Measurements from ENCODE around the gene NCAN.

NCAN gene

DNA sequence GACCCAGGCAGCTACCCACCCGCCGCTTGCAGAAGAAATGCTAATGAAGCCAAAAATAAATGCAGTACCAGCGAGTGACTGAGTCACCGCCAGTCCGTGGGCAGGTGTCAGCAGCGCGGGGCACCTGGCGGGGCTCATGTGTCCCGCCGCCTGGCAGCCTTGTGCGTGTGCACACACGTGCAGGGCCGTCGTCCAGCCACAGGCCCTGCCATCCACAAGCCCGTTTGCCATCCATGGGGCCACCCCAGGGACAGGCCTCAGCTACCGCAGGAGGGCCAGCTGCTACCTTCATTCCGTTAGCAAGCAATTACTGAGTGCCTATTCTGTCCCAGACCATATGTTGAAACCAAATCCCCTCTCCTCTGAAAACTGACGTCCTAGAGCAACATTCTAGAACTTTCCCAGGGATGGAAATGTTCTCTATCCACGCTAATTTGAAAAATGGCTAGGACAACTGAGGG is 20.5 kb downstream of the NCAN start:
- TF ChIP-seq, protein P1, sequence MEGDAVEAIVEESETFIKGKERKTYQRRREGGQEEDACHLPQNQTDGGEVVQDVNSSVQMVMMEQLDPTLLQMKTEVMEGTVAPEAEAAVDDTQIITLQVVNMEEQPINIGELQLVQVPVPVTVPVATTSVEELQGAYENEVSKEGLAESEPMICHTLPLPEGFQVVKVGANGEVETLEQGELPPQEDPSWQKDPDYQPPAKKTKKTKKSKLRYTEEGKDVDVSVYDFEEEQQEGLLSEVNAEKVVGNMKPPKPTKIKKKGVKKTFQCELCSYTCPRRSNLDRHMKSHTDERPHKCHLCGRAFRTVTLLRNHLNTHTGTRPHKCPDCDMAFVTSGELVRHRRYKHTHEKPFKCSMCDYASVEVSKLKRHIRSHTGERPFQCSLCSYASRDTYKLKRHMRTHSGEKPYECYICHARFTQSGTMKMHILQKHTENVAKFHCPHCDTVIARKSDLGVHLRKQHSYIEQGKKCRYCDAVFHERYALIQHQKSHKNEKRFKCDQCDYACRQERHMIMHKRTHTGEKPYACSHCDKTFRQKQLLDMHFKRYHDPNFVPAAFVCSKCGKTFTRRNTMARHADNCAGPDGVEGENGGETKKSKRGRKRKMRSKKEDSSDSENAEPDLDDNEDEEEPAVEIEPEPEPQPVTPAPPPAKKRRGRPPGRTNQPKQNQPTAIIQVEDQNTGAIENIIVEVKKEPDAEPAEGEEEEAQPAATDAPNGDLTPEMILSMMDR (IDR thresholded peaks at IDR 0.05; ENCODE audit: insufficient read depth, low read depth, low read length, missing control alignments), result no peak
- H3K4me3 ChIP-seq (ENCODE audit: low read length), result no peak overlapping the region
- DNase-seq (ENCODE audit: low read depth), result no peak

DNA sequence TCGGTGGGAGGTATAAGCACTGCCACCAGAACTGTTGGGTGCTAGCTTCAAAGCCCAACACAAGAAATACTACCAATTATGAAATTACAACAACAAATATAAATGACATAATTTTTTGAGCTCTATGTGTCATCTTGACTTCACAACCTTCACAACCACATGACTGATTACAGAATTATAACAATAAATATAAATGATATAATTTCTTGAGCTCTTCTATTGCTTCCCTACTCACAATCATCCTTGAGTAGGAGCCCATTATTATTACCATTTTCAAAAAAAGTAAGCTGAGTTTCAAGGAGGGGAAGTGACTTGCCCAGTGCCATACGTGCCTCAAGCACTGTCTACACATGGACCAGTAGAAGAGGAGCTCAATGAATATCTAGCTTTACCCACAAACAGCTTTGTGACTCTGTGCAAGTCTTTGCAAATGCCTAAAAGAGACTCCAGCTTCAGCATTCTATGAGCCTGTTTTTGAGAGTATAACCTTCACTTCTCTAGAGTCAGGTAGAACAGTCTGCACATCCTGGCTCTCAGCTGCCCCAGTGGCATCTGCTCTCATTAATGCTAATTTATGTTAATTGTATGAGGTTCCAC is 22.6 kb downstream of the NCAN start:
- H3K4me3 ChIP-seq (ENCODE audit: low read length), result no peak overlapping the region
- DNase-seq (ENCODE audit: low read depth), result no peak
- TF ChIP-seq, protein P1 (IDR thresholded peaks at IDR 0.05; ENCODE audit: insufficient read depth, low read depth, low read length, missing control alignments), result no peak

- H3K4me3 ChIP-seq (ENCODE audit: low read length), result no peak overlapping the region
- TF ChIP-seq, protein P1 (IDR thresholded peaks at IDR 0.05; ENCODE audit: insufficient read depth, low read depth, low read length, missing control alignments), result no peak
- no peak for DNase-seq (ENCODE audit: low read depth)
Observed at GRCh38 chr19:19236173-19236572, 24.4 kb downstream of the NCAN start.

- TF ChIP-seq, protein P1 (IDR thresholded peaks at IDR 0.05; ENCODE audit: insufficient read depth, low read depth, low read length, missing control alignments), result no peak
- H3K4me3 ChIP-seq (ENCODE audit: low read length), result no peak overlapping the region
- no peak for DNase-seq (ENCODE audit: low read depth)
Observed at GRCh38 chr19:19238126-19238894, 26.6 kb downstream of the NCAN start.

GRCh38 chr19:19239675-19240074 is 27.9 kb downstream of the NCAN start:
- H3K4me3 ChIP-seq (ENCODE audit: low read length), result no peak overlapping the region
- no peak for DNase-seq (ENCODE audit: low read depth)
- TF ChIP-seq, protein P1 (IDR thresholded peaks at IDR 0.05; ENCODE audit: insufficient read depth, low read depth, low read length, missing control alignments), result no peak

DNA sequence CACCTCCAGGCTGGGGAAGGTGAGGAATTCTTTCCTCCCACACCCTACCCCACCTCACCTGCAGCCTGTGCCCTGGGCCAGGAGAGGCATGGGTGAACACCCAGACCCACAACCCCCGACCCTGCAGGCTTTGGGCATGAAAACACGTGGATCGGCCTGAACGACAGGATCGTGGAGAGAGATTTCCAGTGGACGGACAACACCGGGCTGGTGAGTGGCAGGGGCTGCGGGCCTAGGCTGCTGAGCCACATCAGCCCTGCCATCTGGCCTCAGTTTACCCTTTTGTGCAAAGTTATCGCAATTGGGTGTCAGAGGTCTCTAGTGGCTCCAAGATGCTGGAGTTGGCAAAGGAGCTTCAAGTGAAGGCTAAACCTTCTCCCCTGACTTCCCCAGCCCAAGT is 28.7 kb downstream of the NCAN start:
- no peak overlapping the region for H3K4me3 ChIP-seq (ENCODE audit: low read length)
- DNase-seq (ENCODE audit: low read depth), result no peak
- TF ChIP-seq, protein P1 (IDR thresholded peaks at IDR 0.05; ENCODE audit: insufficient read depth, low read depth, low read length, missing control alignments), result no peak
